ENCODE measurements around the gene DSTYK.

GRCh38 chr1:205247130-205247921, 35.8 kb upstream of the DSTYK start:
- TF ChIP-seq CTCF (IDR thresholded peaks at IDR 0.05) (no peak), POLR2AphosphoS5 (IDR thresholded peaks at IDR 0.05) (peak; percentile 16), POLR2A (IDR thresholded peaks at IDR 0.05) (no peak), EP300 (IDR thresholded peaks at IDR 0.05) (no peak)
